Epithelial cell of proximal tubule (primary cell): ENCODE measurements around the gene RNASEH2B. TPM values are rescaled to one million over a fixed set of nuclear protein-coding genes. Genes with fewer than 3 reads are reported as not detected.

Source experiments
- DNase-seq: peaks from one replicate; pipeline ENCODE4 v3.0.0-alpha.2; 2011; ENCODE audit warnings: low read depth
- H3K4me3 ChIP-seq: 2 replicates; pipeline ENCODE4 v1.5.1; 2011; ENCODE audit warnings: low read depth, mild to moderate bottlenecking, low read length
- total RNA-seq: library from RNA; depleted of rRNA; stranded (reverse); fragments of >200 nt; gene quantifications from 2 replicates; pipeline ENCODE4 v1.2.3, GENCODE V29; 2015
- TF ChIP-seq, protein P1 (sequence below): conservative IDR thresholded peaks from 2 replicates; pipeline ENCODE4 v1.5.1; 2012; ENCODE audit warnings: low read depth, mild to moderate bottlenecking, low read length

Gene RNASEH2B
- total RNA-seq, 1 donor from 2014 or later: 28.3 TPM

DNA sequence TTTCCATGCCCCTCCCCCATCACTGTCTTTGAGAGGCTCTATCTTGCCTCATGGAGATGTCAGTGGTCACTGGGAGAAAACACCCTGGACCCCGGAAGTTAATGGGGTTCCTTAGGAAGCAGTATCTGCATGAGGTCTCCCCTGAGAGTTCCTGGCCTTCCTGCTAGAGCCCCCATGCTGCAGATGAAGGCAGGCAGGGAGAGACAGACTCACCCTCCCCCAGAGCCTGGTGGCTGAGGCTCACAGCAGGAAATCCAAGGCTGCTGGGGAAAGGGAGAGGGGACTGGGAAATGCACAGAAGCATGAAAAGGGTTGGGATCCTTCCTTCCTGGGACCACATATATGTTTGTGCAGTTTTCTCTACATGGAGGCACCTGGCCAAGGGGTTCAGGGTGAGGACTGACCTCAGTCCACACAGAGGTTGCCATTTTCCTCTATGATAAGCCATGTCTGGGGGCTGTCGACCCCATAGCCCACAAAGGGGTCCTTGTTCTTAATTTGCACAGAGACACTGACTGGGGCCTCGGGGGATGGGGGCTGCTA lies 95.4 kb downstream of the RNASEH2B start:
- no peak for DNase-seq
- TF ChIP-seq, protein P1, sequence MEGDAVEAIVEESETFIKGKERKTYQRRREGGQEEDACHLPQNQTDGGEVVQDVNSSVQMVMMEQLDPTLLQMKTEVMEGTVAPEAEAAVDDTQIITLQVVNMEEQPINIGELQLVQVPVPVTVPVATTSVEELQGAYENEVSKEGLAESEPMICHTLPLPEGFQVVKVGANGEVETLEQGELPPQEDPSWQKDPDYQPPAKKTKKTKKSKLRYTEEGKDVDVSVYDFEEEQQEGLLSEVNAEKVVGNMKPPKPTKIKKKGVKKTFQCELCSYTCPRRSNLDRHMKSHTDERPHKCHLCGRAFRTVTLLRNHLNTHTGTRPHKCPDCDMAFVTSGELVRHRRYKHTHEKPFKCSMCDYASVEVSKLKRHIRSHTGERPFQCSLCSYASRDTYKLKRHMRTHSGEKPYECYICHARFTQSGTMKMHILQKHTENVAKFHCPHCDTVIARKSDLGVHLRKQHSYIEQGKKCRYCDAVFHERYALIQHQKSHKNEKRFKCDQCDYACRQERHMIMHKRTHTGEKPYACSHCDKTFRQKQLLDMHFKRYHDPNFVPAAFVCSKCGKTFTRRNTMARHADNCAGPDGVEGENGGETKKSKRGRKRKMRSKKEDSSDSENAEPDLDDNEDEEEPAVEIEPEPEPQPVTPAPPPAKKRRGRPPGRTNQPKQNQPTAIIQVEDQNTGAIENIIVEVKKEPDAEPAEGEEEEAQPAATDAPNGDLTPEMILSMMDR: no peak
- no peak overlapping the region for H3K4me3 ChIP-seq

DNA sequence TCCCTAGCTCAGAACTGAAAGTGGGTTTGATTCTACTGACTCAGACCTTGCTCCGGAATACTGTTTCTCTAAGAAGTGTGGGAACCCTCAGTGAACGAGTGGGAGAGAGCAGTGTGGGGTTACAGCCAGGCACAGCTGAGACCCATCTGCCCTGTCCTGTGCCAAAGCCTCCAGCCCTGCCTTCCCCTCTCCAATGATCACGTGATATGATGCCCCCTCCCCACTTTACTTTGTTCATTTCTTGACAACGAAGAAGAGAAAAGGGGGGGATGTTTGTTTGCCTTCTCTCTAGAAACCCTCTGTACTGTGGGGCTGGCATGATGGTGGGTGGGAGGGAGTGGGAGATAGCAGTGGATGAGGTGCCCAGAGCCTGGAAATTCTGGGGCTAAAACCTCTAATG lies 96.0 kb downstream of the RNASEH2B start:
- no peak for DNase-seq
- no peak overlapping the region for H3K4me3 ChIP-seq
- TF ChIP-seq, protein P1: no peak

Other genes starting within 250 kb of the RNASEH2B start
- gene DLEU7, start 66.1 kb upstream of the RNASEH2B start, total RNA-seq: not detected in 2 replicates
- gene C13orf42, start 201.5 kb downstream of the RNASEH2B start, total RNA-seq: not detected in 2 replicates